ENCODE results near the gene GAGE12G. TPM values are rescaled to one million over a fixed set of nuclear protein-coding genes. Genes with fewer than 3 reads are reported as not detected.

GAGE12G gene
- total and polyA plus RNA-seq, 2 of the 4 experiments (the other 2 are of a cell fraction), result not detected

GRCh38 chrX:49610718-49611310 is 40.6 kb downstream of the GAGE12G start:
- no peaks in the 10 kb centered on the region for H3K27me3 ChIP-seq (ENCODE audit: control insufficient read depth, insufficient read depth, low read length)
- H2BK120ac ChIP-seq (ENCODE audit: low read depth, low read length), result no peak overlapping the region
- no peak overlapping the region for H3K23ac ChIP-seq (ENCODE audit: low read depth, low read length)
- H3K9me1 ChIP-seq (ENCODE audit: insufficient read depth, low read length), result no peaks in the 10 kb centered on the region
- no peaks in the 10 kb centered on the region for H3K36me3 ChIP-seq (ENCODE audit: control insufficient read depth, insufficient read depth, low read length)
- H4K8ac ChIP-seq (ENCODE audit: low read depth in 2 of 2, low read length in 2 of 2), result no peak overlapping the region
- BruUV-seq (replicated peaks), result no TSS peak
- no peak overlapping the region for H2BK5ac ChIP-seq (ENCODE audit: low read depth, low read length, poor library complexity, severe bottlenecking)
- no peaks in the 10 kb centered on the region for H3K9me3 ChIP-seq (ENCODE audit: control insufficient read depth, insufficient read depth, low read length)
- ChIA-PET CTCF (no interaction called here), POLR2A (ENCODE audit: unreplicated experiment) (no interaction called here)
- H3K18ac ChIP-seq (ENCODE audit: low read depth, low read length), result no peak overlapping the region
- H3K14ac ChIP-seq (replicated peaks; ENCODE audit: low read depth, low read length), result no peak overlapping the region
- TF ChIP-seq MAZ (IDR thresholded peaks at IDR 0.05; ENCODE audit: borderline replicate concordance, low read depth, low read length) (no peak), POLR2A (IDR thresholded peaks at IDR 0.05; ENCODE audit: low read depth, low read length) (no peak), RCOR1 (IDR thresholded peaks at IDR 0.05; ENCODE audit: insufficient replicate concordance, low read length) (no peak)
- 20% methylated on average over 1 of the region's 7 CpGs; no CpG with 5 or more reads in 1 of the 2 experiments for WGBS, 2 experiments (ENCODE audit: extremely low coverage in 2 of 2, insufficient read length in 1 of 2)
- H3K4ac ChIP-seq (ENCODE audit: low read depth, low read length), result no peak overlapping the region
- no peak overlapping the region for H2AK5ac ChIP-seq (ENCODE audit: low read depth, low read length)
- no peak overlapping the region for H3K4me2 ChIP-seq (ENCODE audit: low read depth, low read length)
- no peak overlapping the region for H3K56ac ChIP-seq (ENCODE audit: extremely low read depth, insufficient read depth, low read length)
- intact Hi-C loops (cut with micrococcal nuclease) (no loop called here), in situ Hi-C loops (cut with MboI; ENCODE audit: low sequenced_read_pairs) (no loop called here), dilution Hi-C loops (cut with HindIII; ENCODE audit: low sequenced_read_pairs, unreplicated experiment) (no loop called here)
- H4K91ac ChIP-seq (ENCODE audit: insufficient read depth, low read depth, low read length), result no peak overlapping the region
- H3K27ac ChIP-seq (ENCODE audit: insufficient read depth, low read length), result no peak overlapping the region
- ATAC-seq (ENCODE audit: low read depth) (no peak), DNase-seq (no peak)
- no peaks in the 10 kb centered on the region for H3K79me1 ChIP-seq (ENCODE audit: low read depth in 1 of 2, low read length in 2 of 2)
- no peak overlapping the region for H3K4me3 ChIP-seq (ENCODE audit: insufficient read depth, low read depth, low read length)
- no peak overlapping the region for H2AK9ac ChIP-seq (replicated peaks; ENCODE audit: low read depth, low read length, poor library complexity)
- H2BK20ac ChIP-seq (ENCODE audit: low read depth, low read length), result no peak overlapping the region
- no peaks in the 10 kb centered on the region for H3K4me1 ChIP-seq (ENCODE audit: control insufficient read depth, insufficient read depth, low read length)
- H4K20me1 ChIP-seq (ENCODE audit: insufficient read depth, low read length), result no peaks in the 10 kb centered on the region
- no peak overlapping the region for H2AFZ ChIP-seq (replicated peaks; ENCODE audit: low read length, poor library complexity)
- no peak overlapping the region for H4K5ac ChIP-seq (ENCODE audit: low read depth, low read length)
- no peak overlapping the region for H3K9ac ChIP-seq (ENCODE audit: low read depth, low read length)
- no peak overlapping the region for H2BK15ac ChIP-seq (ENCODE audit: low read depth, low read length)
